Cardiac fibroblast (primary cell): ENCODE measurements around the gene NDUFA8.

Experiments used
- DNase-seq, 2 donors: peaks; one replicate each; pipeline versions ENCODE4 v3.0.0 to v3.0.0-alpha.2; 2010; ENCODE audit warnings: low read depth in 2 of 2
- H3K4me3 ChIP-seq, 2 donors: replicated peaks in 1 of 2; 1 replicate in 1 of 2; 2 replicates in 1 of 2; pipeline ENCODE4 v1.5.1; 2011; ENCODE audit warnings: low read depth in 2 of 2, low read length in 2 of 2, mild to moderate bottlenecking in 2 of 2, moderate library complexity in 1 of 2
- CTCF ChIP-seq: IDR thresholded peaks from one replicate; pipeline ENCODE4 v1.5.1; 2011; ENCODE audit warnings: low read depth, mild to moderate bottlenecking, low read length, inconsistent platforms

Gene NDUFA8

GRCh38 chr9:122141671-122142070, 17.9 kb downstream of the NDUFA8 start:
- no peak for DNase-seq

GRCh38 chr9:122140368-122141193, 19.0 kb downstream of the NDUFA8 start:
- H3K4me3 ChIP-seq = no peak overlapping the region
- no peak for DNase-seq
- TF ChIP-seq CTCF = no peak

More at GRCh38 chr9:122141671-122142070, 17.9 kb downstream of the NDUFA8 start:
- TF ChIP-seq CTCF = no peak
- H3K4me3 ChIP-seq = no peak overlapping the region

GRCh38 chr9:122138560-122139268, 20.9 kb downstream of the NDUFA8 start:
- TF ChIP-seq CTCF = no peak
- H3K4me3 ChIP-seq = no peak overlapping the region
- no peak for DNase-seq

- no peak overlapping the region for H3K4me3 ChIP-seq
- TF ChIP-seq CTCF = no peak
- DNase-seq = no peak
Observed at GRCh38 chr9:122135529-122135859, 24.1 kb downstream of the NDUFA8 start.

GRCh38 chr9:122134822-122135528, 24.6 kb downstream of the NDUFA8 start:
- H3K4me3 ChIP-seq = no peak overlapping the region
- DNase-seq = peak; percentile 36 to 41
- no peak for TF ChIP-seq CTCF

GRCh38 chr9:122133984-122134535, 25.5 kb downstream of the NDUFA8 start:
- H3K4me3 ChIP-seq = no peak overlapping the region
- DNase-seq = no peak
- no peak for TF ChIP-seq CTCF
